Measurements from ENCODE around the gene SEC16A. TPM values are rescaled to one million over a fixed set of nuclear protein-coding genes. Genes with fewer than 3 reads are reported as not detected.

Gene SEC16A
- total RNA-seq, 4 donors from 2014 or later, result 35.5 to 71.0 (median 50.5) TPM

DNA sequence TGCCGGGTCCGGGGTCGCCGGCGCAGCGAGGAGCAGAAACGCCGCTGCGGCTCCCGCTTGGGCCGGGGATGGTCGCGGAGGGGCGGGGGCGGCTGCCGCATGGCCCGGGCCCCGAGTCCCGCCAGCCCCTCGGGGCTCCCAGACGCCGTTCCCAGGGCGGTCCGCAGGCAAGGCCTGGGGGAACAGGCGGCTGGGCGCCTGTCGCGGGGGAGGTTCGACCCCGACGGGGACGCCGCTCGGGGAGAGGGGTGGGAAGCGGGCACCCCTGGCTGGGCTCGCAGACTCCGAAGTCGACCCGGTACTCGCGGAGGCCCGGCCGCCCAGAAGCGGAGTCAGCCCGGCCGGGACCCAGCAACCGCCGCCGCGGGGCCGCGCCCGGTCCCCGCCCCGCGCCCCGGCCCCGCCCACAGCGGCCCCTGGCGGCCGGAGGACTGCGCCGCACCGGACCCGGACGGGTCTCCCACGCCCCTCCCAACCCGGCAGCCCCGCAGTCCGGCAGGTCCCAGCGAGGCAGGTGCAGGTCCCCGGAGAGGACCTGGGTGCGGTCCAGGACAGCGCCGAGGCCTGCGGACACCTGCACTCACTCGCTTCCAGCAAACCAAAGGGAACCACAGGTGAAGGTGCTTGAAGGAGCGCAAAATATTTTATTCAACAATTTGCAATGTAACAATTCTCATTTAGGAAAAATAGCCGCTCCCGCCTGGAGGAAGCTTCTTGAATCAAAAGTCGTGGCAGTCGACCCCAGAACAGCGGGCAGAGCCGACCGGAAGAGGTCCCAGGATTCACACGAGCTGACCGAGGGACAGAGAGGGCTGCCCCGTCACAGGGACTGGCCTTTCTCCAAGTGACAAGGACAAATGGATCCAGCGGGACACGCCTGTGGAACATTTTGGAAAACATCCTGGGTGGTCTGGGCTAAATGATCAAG lies 43.1 kb downstream of the SEC16A start, which contains the start of gene INPP5E:
TSS of gene INPP5E (minus strand) at position 365 of the 928 bp plus-strand sequence. CDS start 426 bp downstream, outside the sequence.
- Histone ChIP-seq H3K9me3 (no peaks in the 10 kb centered on the region), H3K27ac (peak within 1 kb of the TSS; percentile 37 to 87 (median 84)), H3K4me3 (peak within 1 kb of the TSS; percentile 91 to 98), H3K4me1 (peaks cover 0 to 54% (median 21%) of the 10 kb centered on the region in 3 donors), H3K36me3 (peaks cover 0 to 60% of the 10 kb centered on the region in 2 donors), H3K27me3 (no peaks in the 10 kb centered on the region)
- WGBS, 2 donors (ENCODE audit: low coverage in 1 of 2), result 13 to 18% methylated on average over 4 to 11 of the region's 90 CpGs
- ATAC-seq, result peak; percentile 93
- peak; percentile 28 for TF ChIP-seq POLR2AphosphoS5 (IDR thresholded peaks at IDR 0.05)
- TF ChIP-seq POLR2A (IDR thresholded peaks at IDR 0.05), result peak; percentile 44 to 46
- TF ChIP-seq, protein P1, sequence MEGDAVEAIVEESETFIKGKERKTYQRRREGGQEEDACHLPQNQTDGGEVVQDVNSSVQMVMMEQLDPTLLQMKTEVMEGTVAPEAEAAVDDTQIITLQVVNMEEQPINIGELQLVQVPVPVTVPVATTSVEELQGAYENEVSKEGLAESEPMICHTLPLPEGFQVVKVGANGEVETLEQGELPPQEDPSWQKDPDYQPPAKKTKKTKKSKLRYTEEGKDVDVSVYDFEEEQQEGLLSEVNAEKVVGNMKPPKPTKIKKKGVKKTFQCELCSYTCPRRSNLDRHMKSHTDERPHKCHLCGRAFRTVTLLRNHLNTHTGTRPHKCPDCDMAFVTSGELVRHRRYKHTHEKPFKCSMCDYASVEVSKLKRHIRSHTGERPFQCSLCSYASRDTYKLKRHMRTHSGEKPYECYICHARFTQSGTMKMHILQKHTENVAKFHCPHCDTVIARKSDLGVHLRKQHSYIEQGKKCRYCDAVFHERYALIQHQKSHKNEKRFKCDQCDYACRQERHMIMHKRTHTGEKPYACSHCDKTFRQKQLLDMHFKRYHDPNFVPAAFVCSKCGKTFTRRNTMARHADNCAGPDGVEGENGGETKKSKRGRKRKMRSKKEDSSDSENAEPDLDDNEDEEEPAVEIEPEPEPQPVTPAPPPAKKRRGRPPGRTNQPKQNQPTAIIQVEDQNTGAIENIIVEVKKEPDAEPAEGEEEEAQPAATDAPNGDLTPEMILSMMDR (IDR thresholded peaks at IDR 0.05), result peak in 3 of 4 experiments; percentile 65 to 72 (median 67)
- no peak for TF ChIP-seq EP300 (IDR thresholded peaks at IDR 0.05)

DNA sequence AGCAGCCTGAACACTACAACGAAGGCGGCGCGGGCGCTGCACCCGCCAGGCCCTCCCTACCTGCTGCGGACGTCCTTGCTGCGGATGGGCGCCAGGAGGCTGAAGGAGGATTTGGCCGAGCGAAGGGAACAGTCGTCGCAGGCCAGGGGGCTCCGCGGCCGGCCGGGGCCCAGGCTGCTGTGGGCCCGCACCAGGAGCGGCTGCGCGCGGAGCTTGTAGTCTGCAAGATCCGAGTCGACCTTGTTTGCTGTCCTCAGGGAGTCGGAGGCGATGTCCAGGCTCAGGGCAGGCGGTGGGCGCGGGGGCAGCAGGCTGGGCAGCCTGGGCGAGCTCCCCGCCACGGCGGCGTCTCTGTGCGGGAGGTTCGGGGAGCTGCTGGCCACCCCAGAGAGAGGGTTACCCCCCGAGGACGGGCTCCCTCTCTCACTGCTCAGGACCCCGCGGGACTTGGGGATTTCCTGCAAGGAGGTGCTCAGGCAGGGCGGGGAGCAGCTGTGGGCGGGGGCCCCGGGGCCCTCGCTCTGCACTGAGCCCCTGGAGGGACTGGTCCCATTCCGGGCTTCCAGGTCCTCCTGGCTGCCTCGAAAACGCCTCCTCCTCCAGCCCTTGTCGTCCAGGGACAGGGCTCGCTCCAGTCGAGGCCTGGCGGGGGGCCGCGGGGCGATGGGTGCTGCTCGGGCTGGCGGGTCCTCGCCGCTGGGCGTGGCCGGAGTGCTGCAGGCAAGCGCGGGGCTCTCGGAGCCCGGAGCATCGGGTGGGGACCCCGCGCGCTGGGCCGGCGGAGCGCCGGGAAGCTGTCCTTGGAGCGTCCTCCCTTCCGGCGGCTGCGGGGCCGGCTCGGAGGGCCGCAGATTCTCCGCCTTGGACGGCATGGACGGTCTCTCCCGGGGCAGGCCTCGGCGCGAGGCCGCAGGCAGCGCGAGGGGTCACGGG lies 44.0 kb downstream of the SEC16A start:
- peaks cover 0 to 60% (median 21%) of the 10 kb centered on the region in 3 donors for H3K4me1 ChIP-seq
- peak overlapping the region; percentile 37 to 87 (median 84) for H3K27ac ChIP-seq
- H3K9me3 ChIP-seq, result no peaks in the 10 kb centered on the region
- WGBS, 2 donors (ENCODE audit: low coverage in 1 of 2), result no CpG with 5 or more reads among the region's 91 CpGs
- ATAC-seq, result peak; percentile 32
- H3K27me3 ChIP-seq, result no peaks in the 10 kb centered on the region
- H3K4me3 ChIP-seq, result peak overlapping the region; percentile 91 to 98
- no peak for TF ChIP-seq POLR2AphosphoS5 (IDR thresholded peaks at IDR 0.05)
- TF ChIP-seq, protein P1 (IDR thresholded peaks at IDR 0.05), result no peak
- TF ChIP-seq POLR2A (IDR thresholded peaks at IDR 0.05), result no peak
- no peak for TF ChIP-seq EP300 (IDR thresholded peaks at IDR 0.05)
- peaks cover 0 to 60% of the 10 kb centered on the region in 2 donors for H3K36me3 ChIP-seq

DNA sequence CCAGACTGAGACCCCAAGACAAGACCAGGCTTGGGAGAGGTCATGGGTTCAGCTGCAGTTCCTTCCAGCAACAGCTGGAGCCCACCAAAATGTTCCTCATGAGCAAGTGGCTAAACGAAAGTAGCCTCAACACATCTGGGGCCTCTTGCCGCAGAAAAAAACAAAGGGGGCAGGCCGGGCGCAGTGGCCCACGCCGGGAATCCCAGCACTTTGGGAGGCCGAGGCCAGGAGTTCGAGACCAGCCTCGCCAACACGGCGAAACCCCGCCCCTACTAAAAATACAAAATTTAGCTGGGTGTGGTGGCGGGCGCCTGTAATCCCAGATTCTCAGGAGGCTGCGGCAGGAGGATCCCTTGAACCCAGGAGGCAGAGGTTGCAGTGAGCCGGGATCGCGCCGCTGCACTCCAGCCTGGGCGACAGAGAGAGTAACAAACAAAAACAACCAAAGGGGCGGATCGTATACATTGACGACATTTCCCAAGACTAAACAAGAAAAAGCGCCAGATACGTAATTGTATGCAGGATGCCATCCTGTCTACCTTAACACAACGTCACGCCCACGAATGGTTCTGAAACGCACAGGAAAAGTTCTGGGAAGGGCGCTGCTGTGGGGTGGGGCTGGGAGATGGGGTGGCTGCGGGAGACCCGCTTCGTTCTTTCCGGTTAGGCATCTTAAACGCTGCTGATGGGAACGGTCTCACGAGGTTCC lies 44.8 kb downstream of the SEC16A start:
- Histone ChIP-seq H3K4me3 (peak overlapping the region; percentile 91 to 98), H3K9me3 (no peaks in the 10 kb centered on the region), H3K4me1 (peaks cover 0 to 60% (median 21%) of the 10 kb centered on the region in 3 donors), H3K27ac (peak overlapping the region in 2 of 4 donors; percentile 24 to 87), H3K27me3 (no peaks in the 10 kb centered on the region), H3K36me3 (peaks cover 0 to 60% of the 10 kb centered on the region in 2 donors)
- TF ChIP-seq, protein P1 (IDR thresholded peaks at IDR 0.05), result no peak
- no peak for TF ChIP-seq POLR2AphosphoS5 (IDR thresholded peaks at IDR 0.05)
- no peak for TF ChIP-seq POLR2A (IDR thresholded peaks at IDR 0.05)
- TF ChIP-seq EP300 (IDR thresholded peaks at IDR 0.05), result no peak
- 16% methylated on average over 14 of the region's 37 CpGs; no CpG with 5 or more reads in 1 of the 2 donors for WGBS, 2 donors (ENCODE audit: low coverage in 1 of 2)
- no peak for ATAC-seq

DNA sequence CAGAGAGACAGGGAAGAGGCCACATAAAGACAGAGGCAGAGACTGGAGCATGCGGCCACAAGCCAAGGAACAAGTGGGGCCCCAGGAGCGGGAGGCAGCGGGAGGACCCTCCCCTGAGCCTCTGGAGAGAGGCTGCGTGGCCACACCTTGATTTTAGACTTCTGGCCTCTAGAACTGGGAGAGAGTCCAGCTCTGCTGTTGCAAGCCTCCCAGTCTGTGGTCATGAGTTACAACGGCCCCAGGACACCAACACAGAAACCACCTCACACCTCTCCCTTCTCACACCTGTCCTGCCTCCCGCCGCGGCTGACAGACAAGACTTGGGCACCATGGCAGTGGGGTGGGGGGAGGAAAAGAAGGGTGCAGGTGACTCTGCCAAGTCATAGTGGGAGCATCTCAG lies 45.4 kb downstream of the SEC16A start:
- no peak for ATAC-seq
- H3K4me3 ChIP-seq, result peak overlapping the region in 1 of 2 donors; percentile 98
- H3K36me3 ChIP-seq, result peaks cover 0 to 60% of the 10 kb centered on the region in 2 donors
- peak overlapping the region in 2 of 4 donors; percentile 24 to 87 for H3K27ac ChIP-seq
- no peaks in the 10 kb centered on the region for H3K9me3 ChIP-seq
- H3K27me3 ChIP-seq, result no peaks in the 10 kb centered on the region
- 20 to 34% methylated on average over 1 to 4 of the region's 8 CpGs for WGBS, 2 donors (ENCODE audit: low coverage in 1 of 2)
- TF ChIP-seq POLR2AphosphoS5 (IDR thresholded peaks at IDR 0.05) (no peak), EP300 (IDR thresholded peaks at IDR 0.05) (no peak), POLR2A (IDR thresholded peaks at IDR 0.05) (no peak)
- TF ChIP-seq, protein P1 (IDR thresholded peaks at IDR 0.05), result no peak
- peaks cover 0 to 60% (median 21%) of the 10 kb centered on the region in 3 donors for H3K4me1 ChIP-seq
